ENCODE measurements around the gene TBL3. TPM values are rescaled to one million over a fixed set of nuclear protein-coding genes. Genes with fewer than 3 reads are reported as not detected.

Gene TBL3
- total RNA-seq, 2 experiments from 2014 or later = 49.9 to 67.2 TPM

DNA sequence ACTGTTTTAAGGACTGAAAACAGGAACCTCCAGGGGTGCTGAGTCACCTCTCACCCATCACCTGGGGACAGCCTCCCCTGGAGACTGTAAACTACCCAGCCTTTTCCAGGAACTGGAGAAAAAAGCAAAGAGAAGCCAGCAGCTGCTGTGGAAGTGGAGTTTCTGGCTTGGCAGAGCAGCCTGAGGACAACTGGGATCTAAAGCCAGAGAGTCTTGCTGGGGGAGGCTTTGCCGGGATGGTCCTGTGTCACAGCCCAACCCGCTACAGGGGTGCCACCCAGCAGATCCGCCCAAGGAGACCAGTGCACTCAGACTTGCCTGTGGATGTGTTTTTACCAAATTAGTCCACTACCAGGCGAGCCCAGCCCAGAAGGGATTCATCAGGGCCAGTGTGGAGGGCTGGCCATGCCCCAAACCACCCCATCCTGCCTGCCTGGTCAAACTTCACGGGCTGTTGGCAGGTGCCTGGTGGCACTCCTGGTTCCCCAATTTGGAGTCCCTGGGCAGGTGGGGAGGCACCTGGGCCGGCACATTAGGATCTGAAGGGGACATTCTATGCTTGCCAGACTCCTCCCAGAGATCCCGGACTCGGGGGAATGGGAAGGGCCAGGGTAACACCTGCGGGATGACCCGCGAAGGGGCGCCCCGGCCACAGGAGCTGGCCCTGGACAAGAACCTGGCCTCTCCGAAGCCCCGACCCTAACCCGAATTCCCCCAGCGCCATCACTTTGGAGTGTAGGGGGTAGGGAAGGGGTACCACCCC lies 29.6 kb upstream of the TBL3 start:
- BruUV-seq (replicated peaks) = no TSS peak
- peak overlapping the region; percentile 95 for H3K4me2 ChIP-seq (ENCODE audit: low read length)
- intact Hi-C loops (cut with micrococcal nuclease; ENCODE audit: unreplicated experiment) = loop anchor here (2.0 to 5.0 kb wide), 2 partner anchors 67 to 160 kb away; partner anchors contain the start of genes NUBP2, SPSB3 and ZNF598
- POLR2A ChIA-PET = interaction anchor here (1.3 to 2.2 kb wide), 2 partner anchors 22 to 160 kb away, joined by 4 to 6 read pairs; partner anchors contain the start of genes NUBP2, RPS2 and SPSB3
- H3K4me1 ChIP-seq (ENCODE audit: insufficient read depth, low read length, poor library complexity, severe bottlenecking) = peaks cover 18% of the 10 kb centered on the region
- H3K36me3 ChIP-seq (ENCODE audit: insufficient read depth, low read length) = no peaks in the 10 kb centered on the region
- H3K9me2 ChIP-seq (ENCODE audit: insufficient read depth, low read length) = no peaks in the 10 kb centered on the region
- CTCF ChIA-PET (ENCODE audit: unreplicated experiment) = no interaction called here
- H3K4me3 ChIP-seq (ENCODE audit: low read depth, low read length, poor library complexity, severe bottlenecking) = peak overlapping the region; percentile 84
- H3K79me2 ChIP-seq (ENCODE audit: insufficient read depth, low read depth, low read length) = no peaks in the 10 kb centered on the region
- H2AFZ ChIP-seq (ENCODE audit: low read length) = peak overlapping the region; percentile 83; the same call in 1 of the 2 replicates
- H3K27ac ChIP-seq (ENCODE audit: low read depth, low read length, poor library complexity, severe bottlenecking) = no peak overlapping the region
- peak; percentile 34 for DNase-seq (ENCODE audit: low spot score)
- no peak for TF ChIP-seq EZH2phosphoT487 (IDR thresholded peaks at IDR 0.05; ENCODE audit: borderline replicate concordance, low read depth, low read length)
- H4K20me1 ChIP-seq (ENCODE audit: insufficient read depth, low read length) = no peaks in the 10 kb centered on the region
- no peaks in the 10 kb centered on the region for H3K9me3 ChIP-seq (ENCODE audit: low read length)

DNA sequence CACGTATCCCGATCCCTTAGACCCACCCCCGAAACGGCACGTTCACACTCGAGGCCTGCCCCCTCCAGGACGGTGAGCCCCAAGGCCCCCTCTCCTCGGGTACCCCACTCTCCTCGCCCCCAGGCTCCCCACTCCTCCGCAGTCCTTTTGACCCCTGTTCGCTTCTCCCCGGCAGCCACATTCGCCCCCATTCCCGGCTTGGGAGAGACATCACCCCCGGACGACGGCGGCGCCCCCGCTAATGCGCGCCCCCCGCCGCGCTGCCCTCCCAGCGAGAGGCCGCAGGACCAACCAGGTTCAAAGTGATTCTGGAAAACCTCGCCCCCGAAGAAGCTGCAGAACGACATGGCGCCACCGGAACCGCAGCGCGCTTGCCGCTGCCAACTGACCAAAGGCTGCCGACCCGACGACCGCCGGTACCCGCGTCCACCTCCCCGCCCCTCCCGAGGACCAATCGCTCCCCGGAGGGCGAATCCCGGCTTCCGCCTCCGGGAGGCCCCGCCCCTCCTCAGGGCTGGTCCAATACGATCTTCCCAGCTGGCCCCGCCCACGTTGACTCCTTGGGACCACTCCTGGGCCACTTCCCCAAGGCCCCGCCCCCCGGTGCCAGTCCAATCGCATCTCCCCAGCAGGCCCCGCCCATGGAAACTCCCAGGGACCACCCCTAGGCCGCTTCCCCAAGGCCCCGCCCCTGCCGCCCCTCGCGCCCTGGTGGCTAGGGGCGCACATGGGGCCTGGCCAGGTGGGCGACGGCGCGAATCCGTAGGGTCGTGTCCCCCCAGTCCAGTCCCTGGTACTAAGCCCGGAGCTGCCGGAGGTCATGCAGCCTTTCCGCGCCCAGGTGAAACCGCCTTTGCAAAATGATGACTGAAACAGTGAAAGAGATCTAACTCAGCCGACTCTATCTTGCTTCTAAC lies 28.8 kb upstream of the TBL3 start, which contains the start of gene MSRB1:
Gene MSRB1 (minus strand): TSS at position 390 of the 917 bp plus-strand sequence. CDS start 43 bp downstream, at position 347.
- peaks cover 18% of the 10 kb centered on the region for H3K4me1 ChIP-seq (ENCODE audit: insufficient read depth, low read length, poor library complexity, severe bottlenecking)
- no TSS peak for BruUV-seq (replicated peaks)
- peak within 1 kb of the TSS; percentile 84 for H3K4me3 ChIP-seq (ENCODE audit: low read depth, low read length, poor library complexity, severe bottlenecking)
- peak; percentile 100 for DNase-seq (ENCODE audit: low spot score)
- TF ChIP-seq, protein P1, sequence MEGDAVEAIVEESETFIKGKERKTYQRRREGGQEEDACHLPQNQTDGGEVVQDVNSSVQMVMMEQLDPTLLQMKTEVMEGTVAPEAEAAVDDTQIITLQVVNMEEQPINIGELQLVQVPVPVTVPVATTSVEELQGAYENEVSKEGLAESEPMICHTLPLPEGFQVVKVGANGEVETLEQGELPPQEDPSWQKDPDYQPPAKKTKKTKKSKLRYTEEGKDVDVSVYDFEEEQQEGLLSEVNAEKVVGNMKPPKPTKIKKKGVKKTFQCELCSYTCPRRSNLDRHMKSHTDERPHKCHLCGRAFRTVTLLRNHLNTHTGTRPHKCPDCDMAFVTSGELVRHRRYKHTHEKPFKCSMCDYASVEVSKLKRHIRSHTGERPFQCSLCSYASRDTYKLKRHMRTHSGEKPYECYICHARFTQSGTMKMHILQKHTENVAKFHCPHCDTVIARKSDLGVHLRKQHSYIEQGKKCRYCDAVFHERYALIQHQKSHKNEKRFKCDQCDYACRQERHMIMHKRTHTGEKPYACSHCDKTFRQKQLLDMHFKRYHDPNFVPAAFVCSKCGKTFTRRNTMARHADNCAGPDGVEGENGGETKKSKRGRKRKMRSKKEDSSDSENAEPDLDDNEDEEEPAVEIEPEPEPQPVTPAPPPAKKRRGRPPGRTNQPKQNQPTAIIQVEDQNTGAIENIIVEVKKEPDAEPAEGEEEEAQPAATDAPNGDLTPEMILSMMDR (conservative IDR thresholded peaks at IDR 0.05; ENCODE audit: low read length) = peak; percentile 29; the same call in 1 of the 2 replicates
- no peak for TF ChIP-seq EZH2phosphoT487 (IDR thresholded peaks at IDR 0.05; ENCODE audit: borderline replicate concordance, low read depth, low read length)
- no peak within 1 kb of the TSS for H3K27ac ChIP-seq (ENCODE audit: low read depth, low read length, poor library complexity, severe bottlenecking)
- H3K4me2 ChIP-seq (ENCODE audit: low read length) = peak within 1 kb of the TSS; percentile 95
- H3K9me3 ChIP-seq (ENCODE audit: low read length) = no peaks in the 10 kb centered on the region
- ChIA-PET POLR2A (interaction anchor here (0.8 to 2.2 kb wide), 2 partner anchors 22 to 161 kb away, joined by 4 read pairs; partner anchors contain the start of genes NUBP2, RPS2 and SPSB3), CTCF (ENCODE audit: unreplicated experiment) (no interaction called here)
- no peaks in the 10 kb centered on the region for H3K79me2 ChIP-seq (ENCODE audit: insufficient read depth, low read depth, low read length)
- no peaks in the 10 kb centered on the region for H4K20me1 ChIP-seq (ENCODE audit: insufficient read depth, low read length)
- intact Hi-C loops (cut with micrococcal nuclease; ENCODE audit: unreplicated experiment) = loop anchor here (2.0 to 5.0 kb wide), 2 partner anchors 66 to 161 kb away; partner anchors contain the start of genes NUBP2, SPSB3 and ZNF598
- H3K36me3 ChIP-seq (ENCODE audit: insufficient read depth, low read length) = no peaks in the 10 kb centered on the region
- no peaks in the 10 kb centered on the region for H3K9me2 ChIP-seq (ENCODE audit: insufficient read depth, low read length)
- H2AFZ ChIP-seq (ENCODE audit: low read length) = peak within 1 kb of the TSS; percentile 83
